K562 (cell line): ENCODE data around the gene TRIM65.
"Not testable (repeated sequence)": the region's sequence is repeated elsewhere in the genome, so short reads cannot be mapped to it uniquely, and the experiment has no call there.

ENCODE experiments used
- FOXM1 ChIP-seq, 2 experiments: fragments of 450-650 bp in 1 of 2; sonication (generic) in 1 of 2; formaldehyde crosslinking in 1 of 2; IDR thresholded peaks; 2 replicates each; pipeline versions ENCODE4 v1.6.1 to v1.9.0; 2017 to 2022; ENCODE audit warnings: low read depth in 2 of 2, mild to moderate bottlenecking in 2 of 2, missing genetic modification reagents in 1 of 2, moderate library complexity in 1 of 2
- HDGF ChIP-seq: fragments of 450-650 bp; IDR thresholded peaks from 2 replicates; pipeline ENCODE4 v1.6.1; 2016
- MYBL2 ChIP-seq, 2 experiments: fragments of 450-650 bp in 1 of 2; sonication (generic) in 1 of 2; formaldehyde crosslinking in 1 of 2; IDR thresholded peaks; 2 replicates each; pipeline versions ENCODE4 v1.6.1 to v1.8.1; 2017 to 2022; ENCODE audit warnings: borderline replicate concordance in 1 of 2, inconsistent platforms in 1 of 2, low read depth in 1 of 2, mild to moderate bottlenecking in 1 of 2, missing genetic modification reagents in 1 of 2, moderate library complexity in 1 of 2
- RBM22 ChIP-seq: fragments of 200-400 bp; formaldehyde crosslinking; IDR thresholded peaks from 2 replicates; pipeline ENCODE4 v1.6.1; 2018; ENCODE audit warnings: low read length, low read depth; ENCODE audit not compliant: poor library complexity, severe bottlenecking
- SMARCC2 ChIP-seq: fragments of 450-650 bp; IDR thresholded peaks from 2 replicates; pipeline ENCODE4 v1.6.1; 2017; ENCODE audit warnings: antibody characterized with exemption, moderate library complexity, mild to moderate bottlenecking, low read depth
- XRCC3 ChIP-seq: fragments of 450-650 bp; IDR thresholded peaks from 2 replicates; pipeline ENCODE4 v1.6.1; 2017; ENCODE audit warnings: mild to moderate bottlenecking, moderate library complexity
- TF ChIP-seq, protein P1 (sequence below): fragments of 450-650 bp; IDR thresholded peaks from 2 replicates; pipeline ENCODE4 v1.6.1; 2016; ENCODE audit warnings: low read depth, mild to moderate bottlenecking, moderate library complexity
- TF ChIP-seq, protein P2 (sequence below), 3 experiments: IDR thresholded peaks in 2 of 3; conservative IDR thresholded peaks in 1 of 3; 2 replicates each; pipeline ENCODE4 v1.5.1; 2011 to 2012; ENCODE audit warnings: low read length in 3 of 3, mild to moderate bottlenecking in 3 of 3, control low read depth in 2 of 3, improper control_type of control experiment in 1 of 3, inconsistent platforms in 1 of 3, low read depth in 1 of 3, mixed read lengths in 1 of 3, moderate library complexity in 1 of 3; ENCODE audit not compliant: insufficient read depth in 2 of 3

- not testable (repeated sequence) for TF ChIP-seq HDGF; XRCC3; MYBL2 (IDR thresholded peaks at IDR 0.05; ENCODE audit: low read depth); MYBL2 (CRISPR knock-in tag; IDR thresholded peaks at IDR 0.05; ENCODE audit: borderline replicate concordance); RBM22; SMARCC2; FOXM1 (IDR thresholded peaks at IDR 0.05; ENCODE audit: low read depth); FOXM1 (CRISPR knock-in tag; IDR thresholded peaks at IDR 0.05; ENCODE audit: low read depth)
- TF ChIP-seq, protein P1, sequence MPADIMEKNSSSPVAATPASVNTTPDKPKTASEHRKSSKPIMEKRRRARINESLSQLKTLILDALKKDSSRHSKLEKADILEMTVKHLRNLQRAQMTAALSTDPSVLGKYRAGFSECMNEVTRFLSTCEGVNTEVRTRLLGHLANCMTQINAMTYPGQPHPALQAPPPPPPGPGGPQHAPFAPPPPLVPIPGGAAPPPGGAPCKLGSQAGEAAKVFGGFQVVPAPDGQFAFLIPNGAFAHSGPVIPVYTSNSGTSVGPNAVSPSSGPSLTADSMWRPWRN, result not testable (repeated sequence)
- TF ChIP-seq, protein P2, sequence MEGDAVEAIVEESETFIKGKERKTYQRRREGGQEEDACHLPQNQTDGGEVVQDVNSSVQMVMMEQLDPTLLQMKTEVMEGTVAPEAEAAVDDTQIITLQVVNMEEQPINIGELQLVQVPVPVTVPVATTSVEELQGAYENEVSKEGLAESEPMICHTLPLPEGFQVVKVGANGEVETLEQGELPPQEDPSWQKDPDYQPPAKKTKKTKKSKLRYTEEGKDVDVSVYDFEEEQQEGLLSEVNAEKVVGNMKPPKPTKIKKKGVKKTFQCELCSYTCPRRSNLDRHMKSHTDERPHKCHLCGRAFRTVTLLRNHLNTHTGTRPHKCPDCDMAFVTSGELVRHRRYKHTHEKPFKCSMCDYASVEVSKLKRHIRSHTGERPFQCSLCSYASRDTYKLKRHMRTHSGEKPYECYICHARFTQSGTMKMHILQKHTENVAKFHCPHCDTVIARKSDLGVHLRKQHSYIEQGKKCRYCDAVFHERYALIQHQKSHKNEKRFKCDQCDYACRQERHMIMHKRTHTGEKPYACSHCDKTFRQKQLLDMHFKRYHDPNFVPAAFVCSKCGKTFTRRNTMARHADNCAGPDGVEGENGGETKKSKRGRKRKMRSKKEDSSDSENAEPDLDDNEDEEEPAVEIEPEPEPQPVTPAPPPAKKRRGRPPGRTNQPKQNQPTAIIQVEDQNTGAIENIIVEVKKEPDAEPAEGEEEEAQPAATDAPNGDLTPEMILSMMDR (IDR thresholded peaks at IDR 0.05 in 2 of 3, conservative IDR thresholded peaks at IDR 0.05 in 1 of 3; ENCODE audit: insufficient read depth in 2 of 3, low read depth in 1 of 3, low read length in 3 of 3), result not testable (repeated sequence)
Measured at GRCh38 chr17:75885860-75886259, 10.9 kb downstream of the TRIM65 start.
